ENCODE results near the gene TAF11L5.
"Not testable (repeated sequence)": the region's sequence is repeated elsewhere in the genome, so short reads cannot be mapped to it uniquely, and the experiment has no call there.

Gene TAF11L5

DNA sequence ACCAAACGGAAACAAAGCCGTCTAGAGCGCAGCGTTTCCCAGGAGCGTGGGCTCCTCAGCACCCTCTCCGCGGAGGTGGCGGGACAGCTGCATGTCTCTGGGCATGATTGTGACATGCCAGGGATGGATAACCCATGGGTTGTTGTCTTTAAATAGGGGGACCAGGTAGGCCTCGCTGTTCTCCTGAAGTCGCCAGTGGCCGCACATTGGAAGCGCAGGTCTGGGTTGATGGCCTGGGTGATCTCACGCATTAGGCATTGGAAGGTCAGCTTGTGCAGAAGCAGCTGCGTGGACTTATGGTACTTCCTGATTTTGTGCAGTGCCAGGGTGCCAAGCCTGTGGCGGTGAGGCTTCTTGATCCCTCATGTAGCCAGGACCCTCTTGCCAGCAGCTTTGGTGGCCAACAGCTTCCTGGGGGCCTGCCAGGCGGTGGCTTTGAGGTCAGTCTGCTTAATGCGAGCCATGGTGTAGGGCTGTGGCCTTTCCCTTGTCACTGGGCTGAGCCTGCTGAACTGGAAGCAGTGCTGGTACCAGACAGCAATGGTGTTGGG is 13.2 kb upstream of the TAF11L5 start:
- no peaks in the 10 kb centered on the region for H4K20me1 ChIP-seq
- H3K27ac ChIP-seq, result no peak overlapping the region
- TF ChIP-seq Cebpa-rat (IDR thresholded peaks at IDR 0.05), result no peak
- H3K9ac ChIP-seq, result no peak overlapping the region
- H3K9me3 ChIP-seq (replicated peaks in 1 of 11), result no peaks in the 10 kb centered on the region
- H3K27me3 ChIP-seq, result no peaks in the 10 kb centered on the region
- no peaks in the 10 kb centered on the region for H3K36me3 ChIP-seq
- H3K4me1 ChIP-seq, result no peaks in the 10 kb centered on the region
- no peak overlapping the region for H3K4me2 ChIP-seq
- no peak overlapping the region for H3K4me3 ChIP-seq

- H3K27ac ChIP-seq; H3K27me3 ChIP-seq; H3K4me3 ChIP-seq; H3K9ac ChIP-seq; H3K9me3 ChIP-seq (replicated peaks in 1 of 11); H4K20me1 ChIP-seq; H3K4me1 ChIP-seq; H3K4me2 ChIP-seq; H3K36me3 ChIP-seq: not testable (repeated sequence)
Observed at GRCh38 chr5:17517526-17517925, 7.5 kb upstream of the TAF11L5 start.

- H3K27ac ChIP-seq; H3K9ac ChIP-seq; H3K36me3 ChIP-seq; H3K4me1 ChIP-seq; H4K20me1 ChIP-seq; H3K27me3 ChIP-seq; H3K9me3 ChIP-seq (replicated peaks in 1 of 11); H3K4me2 ChIP-seq; H3K4me3 ChIP-seq: not testable (repeated sequence)
Observed at GRCh38 chr5:17518067-17518466, 7.0 kb upstream of the TAF11L5 start, which contains the start of gene TAF11L3. TSS of gene TAF11L3 (plus strand) at chr5:17518367.

DNA sequence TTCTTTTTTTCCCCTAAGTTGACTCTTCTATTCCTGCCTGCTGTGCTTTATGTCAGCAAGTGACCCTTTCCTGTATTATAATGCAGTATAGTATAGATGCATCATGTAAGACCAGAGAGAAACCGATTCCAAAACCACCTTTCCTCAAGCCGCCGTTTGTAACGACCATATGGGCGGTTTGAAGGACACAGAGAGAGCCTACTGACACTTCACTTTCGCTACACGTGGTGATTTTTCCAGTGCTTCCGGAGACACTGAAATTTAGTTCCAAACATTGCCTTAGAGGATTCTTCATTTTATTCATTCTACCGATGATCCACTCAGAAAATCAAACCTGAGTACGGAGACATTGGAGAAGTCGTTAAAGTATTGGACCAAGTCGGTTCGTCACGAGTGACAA is 5.5 kb upstream of the TAF11L5 start:
- H3K9me3 ChIP-seq (replicated peaks in 1 of 11); H3K4me3 ChIP-seq; H4K20me1 ChIP-seq; H3K36me3 ChIP-seq; H3K27me3 ChIP-seq; H3K27ac ChIP-seq; H3K9ac ChIP-seq; H3K4me2 ChIP-seq; H3K4me1 ChIP-seq: not testable (repeated sequence)

DNA sequence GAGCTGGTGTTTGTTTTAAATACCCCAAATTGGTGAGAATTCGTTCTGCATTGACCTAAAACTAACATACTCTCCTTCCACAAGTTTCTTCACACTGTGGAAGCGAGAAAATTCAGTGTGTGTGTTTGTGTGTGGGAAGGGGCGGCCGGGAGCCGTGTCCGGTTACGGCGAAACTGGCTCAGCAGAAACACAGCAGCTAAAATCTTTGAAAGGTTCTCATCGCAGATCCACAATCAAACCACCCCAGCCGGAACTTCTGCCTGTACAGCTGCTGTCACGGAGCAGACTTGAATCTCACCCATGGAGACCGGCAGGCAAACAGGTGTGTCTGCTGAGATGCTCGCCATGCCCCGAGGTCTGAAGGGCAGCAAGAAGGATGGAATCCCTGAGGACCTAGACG is 3.5 kb upstream of the TAF11L5 start, which contains the start of gene TAF11L4:
TSS of gene TAF11L4 (plus strand) at position 301 of the 400 bp plus-strand sequence.
- not testable (repeated sequence) for H4K20me1 ChIP-seq, H3K4me2 ChIP-seq, H3K27me3 ChIP-seq

DNA sequence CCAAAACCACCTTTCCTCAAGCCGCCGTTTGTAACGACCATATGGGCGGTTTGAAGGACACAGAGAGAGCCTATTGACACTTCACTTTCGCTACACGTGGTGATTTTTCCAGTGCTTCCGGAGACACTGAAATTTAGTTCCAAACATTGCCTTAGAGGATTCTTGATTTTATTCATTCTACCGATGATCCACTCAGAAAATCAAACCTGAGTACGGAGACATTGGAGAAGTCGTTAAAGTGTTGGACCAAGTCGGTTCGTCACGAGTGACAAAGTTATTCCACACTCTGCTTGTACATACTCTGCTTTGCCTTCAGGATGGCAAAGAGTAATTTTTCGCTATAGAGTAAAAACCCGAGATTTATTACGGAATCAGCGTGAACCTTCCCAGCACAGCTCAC is 1.5 kb downstream of the TAF11L5 start:
- not testable (repeated sequence) for H3K9me3 ChIP-seq (replicated peaks in 1 of 11); H3K27ac ChIP-seq; H3K4me2 ChIP-seq; H4K20me1 ChIP-seq; H3K4me3 ChIP-seq; H3K4me1 ChIP-seq; H3K9ac ChIP-seq; H3K27me3 ChIP-seq; H3K36me3 ChIP-seq

More for the DNA sequence above, 3.5 kb upstream of the TAF11L5 start, which contains the start of gene TAF11L4:
- H3K27ac ChIP-seq; H3K9ac ChIP-seq; H3K9me3 ChIP-seq (replicated peaks in 1 of 11); H3K36me3 ChIP-seq; H3K4me1 ChIP-seq; H3K4me3 ChIP-seq: not testable (repeated sequence)

- H3K4me3 ChIP-seq; H3K4me1 ChIP-seq; H3K36me3 ChIP-seq; H3K9ac ChIP-seq; H3K4me2 ChIP-seq; H3K9me3 ChIP-seq (replicated peaks in 1 of 11); H3K27me3 ChIP-seq; H4K20me1 ChIP-seq; H3K27ac ChIP-seq: not testable (repeated sequence)
Observed at GRCh38 chr5:17528369-17528768, 3.3 kb downstream of the TAF11L5 start, which contains the start of gene TAF11L6. TSS of gene TAF11L6 (plus strand) at chr5:17528669.
